ENCODE results near the gene SRR. TPM values are rescaled to one million over a fixed set of nuclear protein-coding genes. Genes with fewer than 3 reads are reported as not detected.
A peak's percentile ranks its signal among the peaks of the same experiment; 100 is the strongest.

Gene SRR
- total RNA-seq, 1 experiment from 2014 or later = 5.6 TPM

GRCh38 chr17:2370211-2370589 lies 66.5 kb downstream of the SRR start:
- H3K4me1 ChIP-seq (ENCODE audit: insufficient read depth, low read length) = no peaks in the 10 kb centered on the region
- no peak for TF ChIP-seq CTCF (conservative IDR thresholded peaks at IDR 0.05)
- H3T11ph ChIP-seq (ENCODE audit: low read length) = no peak overlapping the region
- Mint-ChIP-seq H3K27me3 (ENCODE audit: low read depth) (no peaks in the 10 kb centered on the region), H3K27ac (peak overlapping the region in 1 of 3 experiments; percentile 48; a peak in 3 of 7 replicates), H3K9me3 (no peaks in the 10 kb centered on the region), H3K4me3 (no peak overlapping the region; a peak in 1 of 5 replicates), H3K4me1 (peaks cover 15 to 18% of the 10 kb centered on the region in 2 experiments), H3K36me3 (ENCODE audit: insufficient read depth in 1 of 3, low read depth in 3 of 3) (peaks cover 0 to 13% (median 9%) of the 10 kb centered on the region in 3 experiments; a peak in 5 of 7 replicates)
- H2BK15ac ChIP-seq (ENCODE audit: low read depth, low read length) = no peak overlapping the region
- no peaks in the 10 kb centered on the region for H3K79me2 ChIP-seq (ENCODE audit: insufficient read depth, low read length)
- no peak for DNase-seq
- H3K4me2 ChIP-seq (ENCODE audit: insufficient read depth, insufficient read length, low read length) = no peak overlapping the region
- H4K20me1 ChIP-seq (ENCODE audit: control insufficient read depth, insufficient read depth, insufficient read length) = no peaks in the 10 kb centered on the region
- H3K9me3 ChIP-seq (ENCODE audit: control insufficient read depth, low read depth, low read length) = no peaks in the 10 kb centered on the region
- H3K4ac ChIP-seq (ENCODE audit: low read depth, low read length) = no peak overlapping the region
- no peak overlapping the region for H3K23ac ChIP-seq (ENCODE audit: insufficient read length, low read depth, low read length)
- WGBS (ENCODE audit: extremely low coverage, insufficient read length, low lambda C conversion rate) = no CpG with 5 or more reads among the region's 11 CpGs
- H3K56ac ChIP-seq (ENCODE audit: insufficient read length, low read depth, low read length) = no peak overlapping the region
- H2BK5ac ChIP-seq (ENCODE audit: insufficient read length, low read length) = no peak overlapping the region
- H3K27me3 ChIP-seq (ENCODE audit: insufficient read depth, low read length) = no peaks in the 10 kb centered on the region
- no peak overlapping the region for H3K27ac ChIP-seq (ENCODE audit: insufficient read length, low read depth, low read length)
- H3K9ac ChIP-seq (ENCODE audit: extremely low read depth, insufficient read length, low read length) = no peak overlapping the region
- H2BK120ac ChIP-seq (ENCODE audit: low read depth, low read length, poor library complexity, severe bottlenecking) = no peak overlapping the region
- H4K8ac ChIP-seq (replicated peaks; ENCODE audit: insufficient read length, low read depth, low read length) = no peak overlapping the region
- H3K14ac ChIP-seq (ENCODE audit: insufficient read depth, low read length) = no peak overlapping the region; the same call in 1 of the 2 replicates
- H2BK20ac ChIP-seq (ENCODE audit: low read depth, low read length, poor library complexity, severe bottlenecking) = no peak overlapping the region
- no peak overlapping the region for H3K18ac ChIP-seq (ENCODE audit: insufficient read length, low read depth, low read length)
- H3K23me2 ChIP-seq (ENCODE audit: insufficient read length, low read depth, low read length, poor library complexity, severe bottlenecking) = no peaks in the 10 kb centered on the region
- no peaks in the 10 kb centered on the region for H3K79me1 ChIP-seq (ENCODE audit: insufficient read depth, low read depth, low read length, poor library complexity, severe bottlenecking)
- no peak overlapping the region for H2AK5ac ChIP-seq (ENCODE audit: insufficient read length, low read length)
- H2BK12ac ChIP-seq (ENCODE audit: insufficient read length, low read depth, low read length) = no peak overlapping the region
- no peak overlapping the region for H2AFZ ChIP-seq (ENCODE audit: low read length)
- no peak overlapping the region for H4K5ac ChIP-seq (ENCODE audit: insufficient read length, low read depth, low read length)
- no peak overlapping the region for H4K91ac ChIP-seq (ENCODE audit: insufficient read length, low read depth, low read length)

Measured in H9 (cell line).